Suprapubic skin (tissue), 4 donors: ENCODE measurements around the gene CCDC9B. TPM values are rescaled to one million over a fixed set of nuclear protein-coding genes. Genes with fewer than 3 reads are reported as not detected.

ENCODE experiments used
- DNase-seq, 2 donors: peaks; one replicate each; pipeline ENCODE4 v3.0.0-alpha.2; 2019; ENCODE audit warnings: low spot score in 2 of 2
- H3K27ac ChIP-seq: fragments of 200-600 bp; sonication (generic); one replicate; pipeline ENCODE4 v1.5.1; 2019
- H3K27me3 ChIP-seq: fragments of 200-600 bp; sonication (generic); one replicate; pipeline ENCODE4 v1.5.1; 2019
- H3K36me3 ChIP-seq: fragments of 200-600 bp; sonication (generic); one replicate; pipeline ENCODE4 v1.5.1; 2019
- H3K4me1 ChIP-seq: fragments of 200-600 bp; sonication (generic); one replicate; pipeline ENCODE4 v1.5.1; 2019
- H3K4me3 ChIP-seq: fragments of 200-600 bp; sonication (generic); one replicate; pipeline ENCODE4 v1.5.1; 2019; ENCODE audit warnings: mild to moderate bottlenecking
- H3K9me3 ChIP-seq: fragments of 200-600 bp; sonication (generic); one replicate; pipeline ENCODE4 v1.5.1; 2019
- CTCF ChIP-seq, 2 donors: fragments of 200-600 bp in 1 of 2; fragments of 450-650 bp in 1 of 2; sonication (generic) in 1 of 2; IDR thresholded peaks; one replicate each; pipeline ENCODE4 v1.5.1; 2016 to 2019; ENCODE audit warnings: antibody characterized with exemption in 2 of 2, mild to moderate bottlenecking in 1 of 2, moderate library complexity in 1 of 2
- EP300 ChIP-seq: sonication (generic); formaldehyde crosslinking; IDR thresholded peaks from one replicate; pipeline ENCODE4 v1.6.1; 2017; ENCODE audit warnings: antibody characterized with exemption
- POLR2A ChIP-seq, 2 donors: fragments of 450-650 bp; IDR thresholded peaks; one replicate each; pipeline ENCODE4 v1.6.1; 2017; ENCODE audit warnings: antibody characterized with exemption in 2 of 2, mild to moderate bottlenecking in 2 of 2, moderate library complexity in 2 of 2
- POLR2AphosphoS5 ChIP-seq, 3 donors: sonication (generic); formaldehyde crosslinking; IDR thresholded peaks; one replicate each; pipeline ENCODE4 v1.6.1; 2017; ENCODE audit warnings: antibody characterized with exemption in 3 of 3
- WGBS: methylation state at CpG from one replicate; pipeline ENCODE4 v1.1.5; 2018; 5-methylcytosine and 5-hydroxymethylcytosine counted together
- total RNA-seq, 4 donors: library from RNA; depleted of rRNA; stranded (reverse); fragments of >200 nt; gene quantifications; one replicate each; pipeline ENCODE4 v1.1.0, GENCODE V29; 2016

Gene CCDC9B
- total RNA-seq, 4 donors from 2014 or later, result 6.1 to 47.9 (median 10.9) TPM

- 100% methylated on average over 3 of the region's 4 CpGs for WGBS
- Histone ChIP-seq H3K27ac (no peak overlapping the region), H3K4me3 (no peak overlapping the region), H3K4me1 (no peaks in the 10 kb centered on the region), H3K36me3 (no peaks in the 10 kb centered on the region), H3K9me3 (no peaks in the 10 kb centered on the region), H3K27me3 (peaks cover 8% of the 10 kb centered on the region)
- TF ChIP-seq POLR2AphosphoS5 (IDR thresholded peaks at IDR 0.05), result no peak
- no peak for TF ChIP-seq POLR2A (IDR thresholded peaks at IDR 0.05)
- no peak for TF ChIP-seq CTCF (IDR thresholded peaks at IDR 0.05)
- TF ChIP-seq EP300, result no peak
- DNase-seq, result no peak
These were observed 35.5 kb downstream of the CCDC9B start for GRCh38 chr15:40305281-40305680.

DNA sequence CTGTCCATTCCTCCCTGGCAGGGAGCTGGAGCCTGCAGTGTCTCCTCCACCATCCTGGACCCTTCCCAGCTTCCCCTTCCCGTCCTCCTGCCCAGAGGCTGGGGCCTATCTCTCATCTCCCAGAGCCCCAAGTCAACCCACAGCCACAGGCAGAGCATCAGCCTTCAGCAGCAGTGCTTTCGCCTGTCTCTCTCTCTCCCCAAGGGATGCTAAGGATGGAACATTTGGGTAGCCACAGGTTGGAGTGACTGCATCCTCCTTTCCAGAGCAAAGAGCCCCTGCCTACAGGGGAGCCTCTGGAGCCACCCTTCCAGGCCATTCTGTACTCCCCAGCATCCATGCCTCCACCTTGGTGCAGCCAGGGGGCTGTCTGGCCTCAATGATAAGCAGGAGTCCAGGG, 37.2 kb downstream of the CCDC9B start:
- Histone ChIP-seq H3K27me3 (peaks cover 4% of the 10 kb centered on the region), H3K9me3 (no peaks in the 10 kb centered on the region), H3K36me3 (no peaks in the 10 kb centered on the region), H3K4me3 (no peak overlapping the region), H3K27ac (no peak overlapping the region), H3K4me1 (no peaks in the 10 kb centered on the region)
- DNase-seq, result no peak
- TF ChIP-seq POLR2AphosphoS5 (IDR thresholded peaks at IDR 0.05) (no peak), EP300 (no peak), POLR2A (IDR thresholded peaks at IDR 0.05) (no peak), CTCF (IDR thresholded peaks at IDR 0.05) (no peak)
- WGBS, result 90% methylated on average over 2 of the region's 2 CpGs

DNA sequence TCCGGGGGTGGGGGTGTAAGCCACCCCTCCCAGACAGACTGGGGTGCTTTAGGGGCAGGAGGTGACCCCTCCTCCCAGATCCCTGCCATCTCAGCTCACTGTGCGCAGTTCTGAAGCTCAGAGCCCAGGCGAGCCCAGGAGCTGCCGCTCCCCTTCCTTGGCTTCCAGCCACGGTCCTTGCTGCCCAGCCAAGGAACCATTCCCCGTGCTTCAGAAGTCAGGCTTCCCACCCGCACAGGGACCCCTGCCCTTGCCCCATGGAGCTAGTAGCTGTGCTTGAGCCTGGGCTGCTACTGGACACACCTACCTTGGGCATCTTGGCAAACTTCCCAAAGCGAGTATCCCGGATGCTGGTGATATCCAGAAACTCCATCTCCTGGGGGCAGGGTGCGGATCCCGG, 37.8 kb downstream of the CCDC9B start:
- Histone ChIP-seq H3K9me3 (no peaks in the 10 kb centered on the region), H3K36me3 (no peaks in the 10 kb centered on the region), H3K27me3 (peaks cover 4% of the 10 kb centered on the region), H3K4me3 (no peak overlapping the region), H3K4me1 (no peaks in the 10 kb centered on the region), H3K27ac (no peak overlapping the region)
- DNase-seq, result no peak
- WGBS, result 58% methylated on average over 9 of the region's 11 CpGs
- TF ChIP-seq CTCF (IDR thresholded peaks at IDR 0.05) (no peak), POLR2A (IDR thresholded peaks at IDR 0.05) (no peak), POLR2AphosphoS5 (IDR thresholded peaks at IDR 0.05) (no peak), EP300 (no peak)

GRCh38 chr15:40302288-40302886, 38.4 kb downstream of the CCDC9B start:
- peaks cover 4% of the 10 kb centered on the region for H3K27me3 ChIP-seq
- no peaks in the 10 kb centered on the region for H3K9me3 ChIP-seq
- no peak for DNase-seq
- no peak overlapping the region for H3K27ac ChIP-seq
- TF ChIP-seq POLR2AphosphoS5 (IDR thresholded peaks at IDR 0.05) (no peak), CTCF (IDR thresholded peaks at IDR 0.05) (no peak), POLR2A (IDR thresholded peaks at IDR 0.05) (no peak), EP300 (no peak)
- H3K4me1 ChIP-seq, result no peaks in the 10 kb centered on the region
- H3K36me3 ChIP-seq, result no peaks in the 10 kb centered on the region
- H3K4me3 ChIP-seq, result no peak overlapping the region
- WGBS, result 99% methylated on average over 9 of the region's 19 CpGs

- Histone ChIP-seq H3K36me3 (no peaks in the 10 kb centered on the region), H3K27ac (no peak overlapping the region), H3K27me3 (peaks cover 4% of the 10 kb centered on the region), H3K4me1 (no peaks in the 10 kb centered on the region), H3K4me3 (no peak overlapping the region), H3K9me3 (no peaks in the 10 kb centered on the region)
- no peak for DNase-seq
- WGBS, result 67% methylated on average over 12 of the region's 12 CpGs
- no peak for TF ChIP-seq POLR2AphosphoS5 (IDR thresholded peaks at IDR 0.05)
- TF ChIP-seq CTCF (IDR thresholded peaks at IDR 0.05), result no peak
- no peak for TF ChIP-seq POLR2A (IDR thresholded peaks at IDR 0.05)
- TF ChIP-seq EP300, result no peak
These were observed 39.1 kb downstream of the CCDC9B start for GRCh38 chr15:40301467-40302179.
